Epithelial cell of umbilical artery (primary cell): ENCODE results near the gene DTWD1. TPM values are rescaled to one million over a fixed set of nuclear protein-coding genes. Genes with fewer than 3 reads are reported as not detected.

ENCODE experiments used
- total RNA-seq: library from RNA; depleted of rRNA; stranded (reverse); fragments of >200 nt; gene quantifications from 2 replicates; pipeline ENCODE4 v1.2.3, GENCODE V29; 2014

Gene DTWD1, protein sequence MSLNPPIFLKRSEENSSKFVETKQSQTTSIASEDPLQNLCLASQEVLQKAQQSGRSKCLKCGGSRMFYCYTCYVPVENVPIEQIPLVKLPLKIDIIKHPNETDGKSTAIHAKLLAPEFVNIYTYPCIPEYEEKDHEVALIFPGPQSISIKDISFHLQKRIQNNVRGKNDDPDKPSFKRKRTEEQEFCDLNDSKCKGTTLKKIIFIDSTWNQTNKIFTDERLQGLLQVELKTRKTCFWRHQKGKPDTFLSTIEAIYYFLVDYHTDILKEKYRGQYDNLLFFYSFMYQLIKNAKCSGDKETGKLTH
- total RNA-seq, result 15.6 and 25.8 TPM in 2 replicates

DNA sequence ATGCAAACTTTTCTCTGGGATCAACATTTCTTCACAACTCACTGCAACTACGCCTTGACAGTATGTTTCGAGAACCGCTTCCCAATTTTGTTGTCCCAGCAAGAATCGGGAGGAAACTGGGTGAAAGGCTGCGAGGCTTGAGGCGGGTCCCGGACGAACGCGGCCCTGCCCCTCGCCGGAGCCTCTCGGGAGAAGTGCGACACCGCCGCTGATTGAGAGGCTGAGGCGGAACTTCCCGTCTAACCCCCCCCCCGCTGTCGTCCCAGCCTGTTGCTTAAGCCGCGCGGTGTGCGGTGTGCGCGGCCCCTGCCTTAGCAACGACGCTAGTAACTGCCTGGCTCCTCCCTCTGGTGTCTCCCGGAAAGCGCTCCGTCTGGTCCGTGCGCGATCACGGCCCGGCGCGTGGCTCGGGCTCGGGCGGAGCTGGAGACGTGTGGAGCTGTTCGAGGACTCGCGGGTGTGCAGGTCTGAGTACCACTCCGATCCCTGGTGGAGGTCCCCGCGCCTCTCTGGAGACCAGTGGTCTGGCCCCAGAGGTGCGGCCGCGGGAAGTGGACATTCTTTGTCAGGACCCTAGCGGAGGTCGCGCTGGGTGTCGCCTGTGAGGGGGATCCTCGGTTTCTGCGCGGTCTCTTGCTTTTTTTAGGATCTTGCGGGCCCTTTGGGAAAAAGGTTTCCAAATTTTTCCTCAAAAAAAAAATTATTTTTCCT, at the start of gene DTWD1, which contains the start of gene FAM227B:
Gene DTWD1 (plus strand): TSS at position 391 of the 711 bp plus-strand sequence. CDS start 4,120 bp downstream, outside the sequence.
Gene FAM227B (minus strand): TSS at position 161 of the 711 bp plus-strand sequence. CDS start 5,647 bp downstream, outside the sequence.

Other genes with a start within 250 kb of the DTWD1 start
- 0.32 and 0.61 TPM in 2 replicates for gene FGF7, start 197.8 kb upstream of the DTWD1 start, total RNA-seq
- gene FAM227B, start 230 bp upstream of the DTWD1 start, total RNA-seq, result 2.1 and 2.6 TPM in 2 replicates